ENCODE results near the gene BET1L.

Gene BET1L

GRCh38 chr11:207208-207862 lies at the start of gene BET1L, which contains the start of gene RIC8A:
Gene BET1L, minus strand, starts transcription at chr11:207399. Its CDS starts 78 bp downstream, at chr11:207321.
Gene RIC8A, plus strand, starts transcription at chr11:207708. Its CDS starts 1,147 bp downstream, at chr11:208855.
- Histone ChIP-seq H3K4me1 (ENCODE audit: control insufficient read depth, low read depth, low read length) (no peaks in the 10 kb centered on the region), H3K9ac (ENCODE audit: low read length) (peak within 1 kb of the TSS; percentile 78), H3K36me3 (ENCODE audit: control insufficient read depth, low read depth, low read length) (peaks cover 34% of the 10 kb centered on the region), H3K27me3 (ENCODE audit: control insufficient read depth, insufficient read depth, low read length) (no peaks in the 10 kb centered on the region), H3K27ac (ENCODE audit: low read length) (peak within 1 kb of the TSS; percentile 1), H3K9me3 (ENCODE audit: control insufficient read depth, low read depth, low read length) (no peaks in the 10 kb centered on the region), H3K4me3 (ENCODE audit: low read length) (peak within 1 kb of the TSS; percentile 93)

GRCh38 chr11:255816-256215 lies 48.6 kb upstream of the BET1L start:
- no peak overlapping the region for H3K4me3 ChIP-seq (ENCODE audit: low read length)
- no peak overlapping the region for H3K9ac ChIP-seq (ENCODE audit: low read length)
- H3K27ac ChIP-seq (ENCODE audit: low read length), result no peak overlapping the region
- H3K36me3 ChIP-seq (ENCODE audit: control insufficient read depth, low read depth, low read length), result peaks cover 29% of the 10 kb centered on the region
- H3K27me3 ChIP-seq (ENCODE audit: control insufficient read depth, insufficient read depth, low read length), result no peaks in the 10 kb centered on the region
- peaks cover 3% of the 10 kb centered on the region for H3K4me1 ChIP-seq (ENCODE audit: control insufficient read depth, low read depth, low read length)
- H3K9me3 ChIP-seq (ENCODE audit: control insufficient read depth, low read depth, low read length), result no peaks in the 10 kb centered on the region

- peaks cover 3% of the 10 kb centered on the region for H3K4me1 ChIP-seq (ENCODE audit: control insufficient read depth, low read depth, low read length)
- H3K9ac ChIP-seq (ENCODE audit: low read length), result no peak overlapping the region
- peaks cover 29% of the 10 kb centered on the region for H3K36me3 ChIP-seq (ENCODE audit: control insufficient read depth, low read depth, low read length)
- H3K9me3 ChIP-seq (ENCODE audit: control insufficient read depth, low read depth, low read length), result no peaks in the 10 kb centered on the region
- H3K4me3 ChIP-seq (ENCODE audit: low read length), result no peak overlapping the region
- no peaks in the 10 kb centered on the region for H3K27me3 ChIP-seq (ENCODE audit: control insufficient read depth, insufficient read depth, low read length)
- no peak overlapping the region for H3K27ac ChIP-seq (ENCODE audit: low read length)
Measured at GRCh38 chr11:255176-255575, 48.0 kb upstream of the BET1L start.

- H3K9me3 ChIP-seq (ENCODE audit: control insufficient read depth, low read depth, low read length), result no peaks in the 10 kb centered on the region
- peaks cover 33% of the 10 kb centered on the region for H3K36me3 ChIP-seq (ENCODE audit: control insufficient read depth, low read depth, low read length)
- H3K4me1 ChIP-seq (ENCODE audit: control insufficient read depth, low read depth, low read length), result peaks cover 3% of the 10 kb centered on the region
- no peak overlapping the region for H3K4me3 ChIP-seq (ENCODE audit: low read length)
- no peak overlapping the region for H3K27ac ChIP-seq (ENCODE audit: low read length)
- no peaks in the 10 kb centered on the region for H3K27me3 ChIP-seq (ENCODE audit: control insufficient read depth, insufficient read depth, low read length)
- H3K9ac ChIP-seq (ENCODE audit: low read length), result no peak overlapping the region
Measured at GRCh38 chr11:253886-254270, 46.7 kb upstream of the BET1L start.

GRCh38 chr11:253160-253885 lies 46.1 kb upstream of the BET1L start:
- Histone ChIP-seq H3K36me3 (ENCODE audit: control insufficient read depth, low read depth, low read length) (peaks cover 39% of the 10 kb centered on the region), H3K27ac (ENCODE audit: low read length) (no peak overlapping the region), H3K4me3 (ENCODE audit: low read length) (no peak overlapping the region), H3K27me3 (ENCODE audit: control insufficient read depth, insufficient read depth, low read length) (no peaks in the 10 kb centered on the region), H3K9ac (ENCODE audit: low read length) (no peak overlapping the region), H3K4me1 (ENCODE audit: control insufficient read depth, low read depth, low read length) (peaks cover 3% of the 10 kb centered on the region), H3K9me3 (ENCODE audit: control insufficient read depth, low read depth, low read length) (no peaks in the 10 kb centered on the region)

GRCh38 chr11:252666-253065 lies 45.5 kb upstream of the BET1L start:
- no peak overlapping the region for H3K4me3 ChIP-seq (ENCODE audit: low read length)
- H3K4me1 ChIP-seq (ENCODE audit: control insufficient read depth, low read depth, low read length), result peaks cover 3% of the 10 kb centered on the region
- H3K36me3 ChIP-seq (ENCODE audit: control insufficient read depth, low read depth, low read length), result peaks cover 45% of the 10 kb centered on the region
- no peak overlapping the region for H3K27ac ChIP-seq (ENCODE audit: low read length)
- H3K27me3 ChIP-seq (ENCODE audit: control insufficient read depth, insufficient read depth, low read length), result no peaks in the 10 kb centered on the region
- no peak overlapping the region for H3K9ac ChIP-seq (ENCODE audit: low read length)
- H3K9me3 ChIP-seq (ENCODE audit: control insufficient read depth, low read depth, low read length), result no peaks in the 10 kb centered on the region

GRCh38 chr11:251550-251949 lies 44.4 kb upstream of the BET1L start:
- Histone ChIP-seq H3K9me3 (ENCODE audit: control insufficient read depth, low read depth, low read length) (no peaks in the 10 kb centered on the region), H3K4me3 (ENCODE audit: low read length) (no peak overlapping the region), H3K4me1 (ENCODE audit: control insufficient read depth, low read depth, low read length) (peaks cover 3% of the 10 kb centered on the region), H3K36me3 (ENCODE audit: control insufficient read depth, low read depth, low read length) (peaks cover 56% of the 10 kb centered on the region), H3K27ac (ENCODE audit: low read length) (no peak overlapping the region), H3K27me3 (ENCODE audit: control insufficient read depth, insufficient read depth, low read length) (no peaks in the 10 kb centered on the region), H3K9ac (ENCODE audit: low read length) (no peak overlapping the region)

GRCh38 chr11:250740-251299 lies 43.6 kb upstream of the BET1L start:
- Histone ChIP-seq H3K27me3 (ENCODE audit: control insufficient read depth, insufficient read depth, low read length) (no peaks in the 10 kb centered on the region), H3K4me3 (ENCODE audit: low read length) (no peak overlapping the region), H3K36me3 (ENCODE audit: control insufficient read depth, low read depth, low read length) (peaks cover 63% of the 10 kb centered on the region), H3K9me3 (ENCODE audit: control insufficient read depth, low read depth, low read length) (no peaks in the 10 kb centered on the region), H3K9ac (ENCODE audit: low read length) (no peak overlapping the region), H3K27ac (ENCODE audit: low read length) (no peak overlapping the region), H3K4me1 (ENCODE audit: control insufficient read depth, low read depth, low read length) (peaks cover 3% of the 10 kb centered on the region)

- peaks cover 3% of the 10 kb centered on the region for H3K4me1 ChIP-seq (ENCODE audit: control insufficient read depth, low read depth, low read length)
- no peak overlapping the region for H3K4me3 ChIP-seq (ENCODE audit: low read length)
- no peak overlapping the region for H3K9ac ChIP-seq (ENCODE audit: low read length)
- no peak overlapping the region for H3K27ac ChIP-seq (ENCODE audit: low read length)
- H3K27me3 ChIP-seq (ENCODE audit: control insufficient read depth, insufficient read depth, low read length), result no peaks in the 10 kb centered on the region
- H3K9me3 ChIP-seq (ENCODE audit: control insufficient read depth, low read depth, low read length), result no peaks in the 10 kb centered on the region
- peaks cover 68% of the 10 kb centered on the region for H3K36me3 ChIP-seq (ENCODE audit: control insufficient read depth, low read depth, low read length)
Measured at GRCh38 chr11:250274-250673, 43.1 kb upstream of the BET1L start.

GRCh38 chr11:249062-249461 lies 41.9 kb upstream of the BET1L start:
- Histone ChIP-seq H3K27me3 (ENCODE audit: control insufficient read depth, insufficient read depth, low read length) (no peaks in the 10 kb centered on the region), H3K36me3 (ENCODE audit: control insufficient read depth, low read depth, low read length) (peaks cover 80% of the 10 kb centered on the region), H3K9me3 (ENCODE audit: control insufficient read depth, low read depth, low read length) (no peaks in the 10 kb centered on the region), H3K27ac (ENCODE audit: low read length) (no peak overlapping the region), H3K9ac (ENCODE audit: low read length) (no peak overlapping the region), H3K4me1 (ENCODE audit: control insufficient read depth, low read depth, low read length) (peaks cover 3% of the 10 kb centered on the region), H3K4me3 (ENCODE audit: low read length) (no peak overlapping the region)

- no peak overlapping the region for H3K27ac ChIP-seq (ENCODE audit: low read length)
- H3K27me3 ChIP-seq (ENCODE audit: control insufficient read depth, insufficient read depth, low read length), result no peaks in the 10 kb centered on the region
- H3K9ac ChIP-seq (ENCODE audit: low read length), result no peak overlapping the region
- no peak overlapping the region for H3K4me3 ChIP-seq (ENCODE audit: low read length)
- H3K9me3 ChIP-seq (ENCODE audit: control insufficient read depth, low read depth, low read length), result no peaks in the 10 kb centered on the region
- H3K36me3 ChIP-seq (ENCODE audit: control insufficient read depth, low read depth, low read length), result peaks cover 69% of the 10 kb centered on the region
- H3K4me1 ChIP-seq (ENCODE audit: control insufficient read depth, low read depth, low read length), result no peaks in the 10 kb centered on the region
Measured at GRCh38 chr11:244376-244775, 37.2 kb upstream of the BET1L start.
